NOMO-1 treated with dmso at 0.1 percent for 144 hours (cell line): ENCODE data around the gene STON1.
"Not testable (repeated sequence)": the region's sequence is repeated elsewhere in the genome, so short reads cannot be mapped to it uniquely, and the experiment has no call there.

Experiments
- DNase-seq: peaks from one replicate; lab custom pipeline; 2025; ENCODE audit not compliant: unreplicated experiment; lab: John Stamatoyannopoulos, UW

The STON1 gene

GRCh38 chr2:48617618-48618017 lies 87.7 kb downstream of the STON1 start, which contains the start of gene GTF2A1L:
Gene GTF2A1L, plus strand, starts transcription at chr2:48617856. Its CDS starts 19 bp downstream, at chr2:48617875.
- DNase-seq: no peak

- no peak for DNase-seq
Observed at GRCh38 chr2:48619526-48619925, 89.6 kb downstream of the STON1 start.

GRCh38 chr2:48620604-48621003 lies 90.7 kb downstream of the STON1 start:
- DNase-seq: no peak

- DNase-seq: not testable (repeated sequence)
Observed at GRCh38 chr2:48622691-48623090, 92.7 kb downstream of the STON1 start.

GRCh38 chr2:48624696-48625095 lies 94.7 kb downstream of the STON1 start:
- DNase-seq: no peak

- no peak for DNase-seq
Observed at GRCh38 chr2:48626047-48626446, 96.1 kb downstream of the STON1 start.

- no peak for DNase-seq
Observed at GRCh38 chr2:48633143-48633542, 103.2 kb downstream of the STON1 start.

- no peak for DNase-seq
Observed at GRCh38 chr2:48635786-48636185, 105.8 kb downstream of the STON1 start.

GRCh38 chr2:48638261-48638660 lies 108.3 kb downstream of the STON1 start:
- DNase-seq: no peak
